NCI-H1417 (cell line): Measurements from ENCODE around the gene TRAK2.
"Not testable (repeated sequence)": the region's sequence is repeated elsewhere in the genome, so short reads cannot be mapped to it uniquely, and the experiment has no call there.

ENCODE experiments used
- DNase-seq, 3 experiments: peaks; one replicate each; lab custom pipeline; 2025; lab: John Stamatoyannopoulos, UW

The TRAK2 gene

GRCh38 chr2:201448701-201449100, 2.6 kb downstream of the TRAK2 start:
- DNase-seq, result no peak

DNA sequence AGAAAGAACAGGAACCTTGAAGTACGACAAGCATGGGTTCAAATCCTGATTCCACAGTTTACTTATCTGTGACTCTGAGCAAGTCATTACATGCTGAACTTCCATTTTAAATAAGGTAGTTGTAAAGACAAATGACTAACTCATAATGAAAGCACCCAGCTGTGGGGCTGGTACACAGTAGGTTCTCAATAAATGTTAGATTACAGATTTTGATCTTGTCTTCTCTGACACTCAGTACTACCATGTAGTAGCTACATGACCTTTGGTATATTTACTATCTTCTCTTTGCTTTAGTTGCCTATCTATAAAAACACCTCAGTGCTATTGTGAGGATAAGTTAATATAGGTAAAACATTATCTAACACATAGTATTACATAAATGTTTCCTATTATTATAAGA, 3.2 kb downstream of the TRAK2 start:
- no peak for DNase-seq

DNA sequence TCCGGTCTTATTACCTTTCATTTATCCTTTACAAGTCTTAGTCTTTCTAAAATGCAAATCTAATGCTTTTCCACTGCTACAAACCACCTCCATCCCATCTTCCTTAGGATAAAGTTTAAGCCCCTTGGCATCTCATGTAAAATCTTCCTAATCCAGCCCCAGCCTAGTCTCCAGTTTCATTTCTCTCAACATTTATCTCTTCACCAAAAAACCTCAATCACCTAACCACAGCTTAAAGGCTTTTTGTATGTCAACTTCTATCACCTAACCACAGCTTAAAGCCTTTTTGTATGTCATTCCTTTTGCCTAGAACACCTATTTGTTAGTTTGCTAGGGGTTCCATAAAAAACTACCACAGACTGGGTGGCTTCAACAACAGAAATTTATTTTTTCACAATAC, 4.2 kb downstream of the TRAK2 start:
- no peak for DNase-seq

DNA sequence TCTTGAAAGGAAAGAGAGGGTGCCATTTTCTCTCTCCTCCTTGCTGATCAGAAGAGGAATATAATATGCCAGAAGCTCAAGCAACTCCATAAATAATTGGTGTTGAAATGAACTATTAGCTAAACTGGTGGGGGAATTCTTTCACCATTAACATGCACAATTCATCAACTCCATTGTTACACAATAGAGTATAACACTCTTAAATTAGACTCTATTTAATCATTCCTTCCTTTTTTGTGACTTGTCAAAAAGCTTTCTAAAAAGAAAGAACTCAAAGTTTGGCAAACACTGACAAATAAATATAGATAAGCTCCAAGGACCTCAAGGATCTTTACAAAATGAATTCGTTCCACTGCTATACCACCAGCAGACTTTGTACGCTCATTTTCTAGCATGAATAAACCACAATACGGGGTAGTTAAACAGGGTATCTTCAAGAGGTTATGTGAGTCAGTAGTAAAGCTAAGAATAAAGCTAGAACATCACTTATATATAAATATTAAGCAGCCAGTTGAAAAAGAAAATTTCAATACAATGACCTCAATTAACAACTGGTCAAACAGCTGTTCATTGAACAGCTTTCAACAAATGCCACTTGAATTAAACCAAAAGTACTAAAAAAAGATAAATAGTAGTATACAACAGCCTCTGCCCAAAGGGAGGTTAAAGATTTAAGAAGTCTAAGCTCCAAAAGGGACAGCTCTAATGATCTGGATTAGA, 6.4 kb downstream of the TRAK2 start:
- no peak for DNase-seq

DNA sequence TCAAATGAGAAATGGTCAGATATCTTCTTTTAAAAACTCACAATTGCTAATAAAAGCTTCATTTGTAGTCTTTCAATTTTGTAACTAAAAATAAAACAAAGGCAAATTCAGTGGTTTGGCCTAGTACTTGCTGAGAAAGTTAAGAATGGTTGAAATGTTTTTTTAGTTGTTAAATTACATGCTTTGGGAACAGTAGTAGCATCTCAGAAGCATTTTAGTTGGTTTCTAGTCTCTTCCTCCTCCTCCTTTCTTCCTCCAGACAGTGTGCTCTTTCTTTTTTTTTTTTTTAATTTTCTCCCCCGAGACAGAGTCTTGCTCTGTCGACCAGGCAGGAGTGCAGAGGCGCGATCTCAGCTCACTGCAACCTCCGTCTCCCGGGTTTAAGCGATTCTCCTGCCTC, 9.8 kb downstream of the TRAK2 start:
- no peak for DNase-seq

- peak in 2 of 3 experiments; percentile 13 to 64 for DNase-seq
These were observed 11.1 kb downstream of the TRAK2 start for GRCh38 chr2:201440182-201440581.

DNA sequence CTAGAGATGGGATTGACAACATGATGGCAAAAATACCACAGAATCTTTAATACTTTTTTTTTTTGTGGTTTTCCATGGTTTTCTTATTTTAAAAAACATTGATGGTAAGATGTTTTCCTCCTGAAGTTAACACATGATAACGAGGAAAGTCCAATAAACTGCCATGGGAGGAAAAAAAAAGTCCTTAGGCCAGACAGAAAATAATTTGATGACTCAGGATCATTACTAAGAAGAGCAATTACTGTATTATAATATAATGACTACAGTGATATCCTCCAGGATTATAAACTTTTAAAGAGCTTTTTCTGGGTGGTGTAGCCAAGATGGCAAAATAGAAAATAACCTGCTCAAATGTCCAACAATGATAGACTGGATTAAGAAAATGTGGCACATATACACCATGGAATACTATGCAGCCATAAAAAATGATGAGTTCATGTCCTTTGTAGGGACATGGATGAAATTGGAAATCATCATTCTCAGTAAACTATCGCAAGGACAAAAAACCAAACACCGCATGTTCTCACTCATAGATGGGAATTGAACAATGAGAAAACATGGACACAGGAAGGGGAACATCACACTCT, 11.8 kb downstream of the TRAK2 start:
- DNase-seq, result not testable (repeated sequence)

DNA sequence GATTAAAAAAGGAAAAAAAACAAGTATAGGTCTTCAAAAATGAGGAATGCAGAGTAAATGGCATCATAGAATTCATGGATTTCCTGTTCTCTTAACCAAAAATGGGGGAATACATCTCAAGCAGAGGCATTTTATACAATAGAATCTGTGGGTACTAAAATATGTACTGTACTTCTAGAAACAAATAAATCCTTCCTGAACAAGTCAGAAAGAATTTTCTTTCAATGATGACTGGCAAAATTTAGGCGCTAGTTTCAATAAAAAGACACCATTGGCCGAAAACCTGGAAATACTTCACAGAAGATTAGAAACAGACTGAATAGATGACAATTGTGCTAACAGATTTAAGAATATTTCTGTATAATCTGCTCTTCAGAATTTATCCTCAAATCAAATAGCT, 15.1 kb downstream of the TRAK2 start:
- no peak for DNase-seq

GRCh38 chr2:201433394-201433995, 17.8 kb downstream of the TRAK2 start:
- no peak for DNase-seq

DNA sequence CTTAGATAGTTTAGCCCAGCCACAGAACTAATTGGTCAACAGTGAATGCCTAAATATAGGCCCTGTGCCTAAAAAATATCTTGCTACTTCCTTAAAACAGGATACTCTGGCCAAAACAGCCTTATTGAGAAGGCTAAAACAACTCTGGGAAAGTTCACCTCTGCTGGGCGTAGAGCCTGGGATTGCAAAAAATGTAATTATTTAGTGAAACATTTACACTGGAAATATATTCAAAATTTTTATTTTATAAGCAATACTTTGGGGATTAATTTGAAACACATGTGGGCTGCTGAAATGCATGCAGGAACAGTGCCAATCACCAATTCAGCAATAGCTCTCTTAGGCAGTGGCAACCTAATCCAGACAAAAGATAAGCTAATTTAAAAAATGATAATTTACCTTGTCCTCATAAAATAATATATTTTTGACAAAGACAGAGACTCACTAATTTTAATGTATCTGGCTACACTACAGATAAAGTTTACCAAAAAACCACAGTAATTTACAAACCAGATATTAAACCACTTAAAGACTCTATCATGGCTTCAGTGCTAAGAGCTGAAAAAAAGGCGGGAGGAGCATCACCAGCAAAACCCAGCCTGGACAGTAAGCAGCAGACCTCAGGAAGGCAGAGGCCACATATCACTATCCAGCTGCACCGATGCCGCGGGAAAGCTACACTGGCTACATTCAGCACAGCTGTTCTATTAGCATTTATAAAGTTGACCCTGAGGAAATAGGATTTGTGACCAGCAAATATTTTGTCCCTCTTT, 18.5 kb downstream of the TRAK2 start:
- DNase-seq, result no peak

- DNase-seq, result no peak
These were observed 19.1 kb downstream of the TRAK2 start for GRCh38 chr2:201432038-201432620.

DNA sequence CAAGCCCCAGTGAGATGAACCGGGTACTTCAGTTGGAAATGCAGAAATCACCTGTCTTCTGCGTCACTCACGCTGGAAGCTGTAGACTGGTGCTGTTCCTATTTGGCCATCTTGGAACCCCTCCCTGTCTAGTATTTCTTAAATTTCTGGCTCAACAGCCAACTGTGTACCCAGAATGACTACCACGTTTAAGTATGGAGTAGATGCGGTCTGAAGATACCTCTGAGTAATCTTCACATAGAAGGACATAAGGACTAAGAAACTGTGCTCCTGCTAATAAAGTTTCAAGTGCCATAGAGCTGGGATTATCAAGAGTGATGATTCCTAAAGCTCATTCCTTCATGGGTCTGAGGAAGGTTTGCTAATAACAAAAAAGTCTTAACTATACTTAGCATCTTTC, 20.4 kb downstream of the TRAK2 start:
- no peak for DNase-seq

DNA sequence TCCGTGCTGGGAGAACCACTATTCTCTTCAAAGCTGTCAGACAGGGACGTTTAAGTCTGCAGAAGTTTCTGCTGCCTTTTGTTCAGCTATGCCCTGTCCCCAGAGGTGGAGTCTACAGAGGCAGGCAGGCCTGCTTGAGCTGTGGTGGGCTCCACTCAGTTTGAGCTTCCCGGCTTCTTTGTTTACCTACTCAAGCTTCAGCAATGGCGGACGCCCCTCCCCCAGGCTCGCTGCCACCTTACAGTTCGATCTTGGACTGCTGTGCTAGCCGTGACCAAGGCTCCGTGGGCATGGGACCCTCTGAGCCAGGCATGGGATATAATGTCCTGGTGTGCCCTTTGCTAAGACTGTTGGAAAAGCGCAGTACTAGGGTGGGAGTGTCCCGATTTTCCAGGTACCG, 20.9 kb downstream of the TRAK2 start:
- not testable (repeated sequence) for DNase-seq

- not testable (repeated sequence) for DNase-seq
These were observed 21.4 kb downstream of the TRAK2 start for GRCh38 chr2:201429835-201430234.

GRCh38 chr2:201428366-201428765, 22.9 kb downstream of the TRAK2 start:
- DNase-seq, result not testable (repeated sequence)

GRCh38 chr2:201425952-201426351, 25.3 kb downstream of the TRAK2 start:
- DNase-seq, result no peak

GRCh38 chr2:201420442-201421113, 30.7 kb downstream of the TRAK2 start:
- no peak for DNase-seq

GRCh38 chr2:201419986-201420385, 31.3 kb downstream of the TRAK2 start:
- DNase-seq, result no peak

- peak in 1 of 3 experiments; percentile 3 for DNase-seq
These were observed 32.1 kb downstream of the TRAK2 start for GRCh38 chr2:201419057-201419635.

DNA sequence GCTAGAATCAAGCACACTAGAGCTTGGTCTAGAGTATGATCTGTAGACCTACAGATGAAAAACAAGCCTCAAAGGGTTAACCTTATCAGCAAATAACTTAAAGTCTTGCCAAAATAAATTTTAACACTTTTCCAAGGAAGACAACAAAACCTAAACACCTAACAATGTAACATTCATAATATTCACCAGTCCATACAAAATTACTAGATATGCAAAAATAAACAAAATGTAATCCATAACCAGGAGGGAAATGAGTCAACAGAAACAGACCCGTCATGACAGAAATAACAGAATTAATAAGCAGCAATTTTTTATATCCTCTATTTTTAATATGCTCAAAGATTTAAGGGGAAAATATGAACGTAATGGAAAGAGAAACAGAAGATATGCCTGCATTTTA, 36.1 kb downstream of the TRAK2 start:
- DNase-seq, result no peak
